HEK293 (cell line): Measurements from ENCODE around the gene ARID5A.

Source experiments
- GLI4 ChIP-seq: fragments of 450-650 bp; formaldehyde crosslinking; IDR thresholded peaks from 2 replicates; pipeline ENCODE4 v1.5.1; 2016; ENCODE audit warnings: missing biosample characterization, missing genetic modification characterization
- KLF1 ChIP-seq: fragments of 450-650 bp; formaldehyde crosslinking; IDR thresholded peaks from 2 replicates; pipeline ENCODE4 v1.5.1; 2016; ENCODE audit warnings: missing biosample characterization, missing genetic modification characterization
- KLF16 ChIP-seq: fragments of 450-650 bp; formaldehyde crosslinking; IDR thresholded peaks from 2 replicates; pipeline ENCODE4 v1.5.1; 2017; ENCODE audit warnings: missing biosample characterization, missing genetic modification characterization
- ZNF221 ChIP-seq: fragments of 450-650 bp; formaldehyde crosslinking; IDR thresholded peaks from 2 replicates; pipeline ENCODE4 v1.5.1; 2017; ENCODE audit warnings: missing biosample characterization, missing genetic modification characterization, borderline replicate concordance
- ZNF302 ChIP-seq: fragments of 450-650 bp; formaldehyde crosslinking; IDR thresholded peaks from 2 replicates; pipeline ENCODE4 v1.5.1; 2016; ENCODE audit warnings: missing biosample characterization, missing genetic modification characterization, low read depth
- ZNF707 ChIP-seq: fragments of 450-650 bp; formaldehyde crosslinking; IDR thresholded peaks from 2 replicates; pipeline ENCODE4 v1.5.1; 2016; ENCODE audit warnings: missing biosample characterization, missing genetic modification characterization
- ZNF792 ChIP-seq: fragments of 450-650 bp; formaldehyde crosslinking; IDR thresholded peaks from 2 replicates; pipeline ENCODE4 v1.5.1; 2016; ENCODE audit warnings: missing biosample characterization, missing genetic modification characterization
- TF ChIP-seq, protein P1 (sequence below): fragments of 450-650 bp; formaldehyde crosslinking; IDR thresholded peaks from 2 replicates; pipeline ENCODE4 v1.5.1; 2016; ENCODE audit warnings: missing biosample characterization, missing genetic modification characterization

DNA sequence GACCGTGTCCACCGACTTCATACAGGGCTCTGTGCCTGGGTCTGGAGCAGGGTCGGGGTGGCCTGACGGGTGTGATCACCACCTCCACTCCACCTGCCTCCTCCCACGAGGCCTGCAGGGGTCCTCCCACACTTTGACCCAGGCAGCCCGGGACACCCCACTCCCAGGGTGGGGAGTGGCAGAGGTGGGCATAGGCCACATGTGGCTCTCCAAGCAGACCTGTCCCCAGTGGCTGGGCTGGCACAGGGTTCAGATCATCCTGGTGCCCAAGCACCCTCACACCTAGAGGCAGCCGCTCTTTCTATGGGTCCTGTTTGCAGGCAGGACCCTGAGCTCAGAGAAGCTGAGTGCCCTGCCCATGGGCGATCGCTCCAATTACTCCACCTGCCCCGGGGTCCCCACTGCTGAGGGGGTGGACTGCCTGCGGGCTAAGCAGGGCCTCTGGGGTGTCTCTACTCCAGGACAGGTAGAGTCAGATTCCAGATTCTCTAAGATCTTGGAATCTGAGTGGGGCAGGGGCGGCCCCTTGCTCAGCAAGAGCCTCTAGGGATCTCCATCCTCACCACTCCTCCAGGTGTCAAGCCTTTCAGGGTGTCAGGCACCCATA is 32.8 kb upstream of the ARID5A start:
- TF ChIP-seq ZNF792 (tag by site-specific recombination) (no peak), ZNF221 (tag by site-specific recombination) (no peak), ZNF707 (tag by site-specific recombination) (no peak), KLF16 (no peak), ZNF302 (tag by site-specific recombination) (no peak), KLF1 (tag by site-specific recombination) (no peak), GLI4 (tag by site-specific recombination) (no peak)
- TF ChIP-seq, protein P1, sequence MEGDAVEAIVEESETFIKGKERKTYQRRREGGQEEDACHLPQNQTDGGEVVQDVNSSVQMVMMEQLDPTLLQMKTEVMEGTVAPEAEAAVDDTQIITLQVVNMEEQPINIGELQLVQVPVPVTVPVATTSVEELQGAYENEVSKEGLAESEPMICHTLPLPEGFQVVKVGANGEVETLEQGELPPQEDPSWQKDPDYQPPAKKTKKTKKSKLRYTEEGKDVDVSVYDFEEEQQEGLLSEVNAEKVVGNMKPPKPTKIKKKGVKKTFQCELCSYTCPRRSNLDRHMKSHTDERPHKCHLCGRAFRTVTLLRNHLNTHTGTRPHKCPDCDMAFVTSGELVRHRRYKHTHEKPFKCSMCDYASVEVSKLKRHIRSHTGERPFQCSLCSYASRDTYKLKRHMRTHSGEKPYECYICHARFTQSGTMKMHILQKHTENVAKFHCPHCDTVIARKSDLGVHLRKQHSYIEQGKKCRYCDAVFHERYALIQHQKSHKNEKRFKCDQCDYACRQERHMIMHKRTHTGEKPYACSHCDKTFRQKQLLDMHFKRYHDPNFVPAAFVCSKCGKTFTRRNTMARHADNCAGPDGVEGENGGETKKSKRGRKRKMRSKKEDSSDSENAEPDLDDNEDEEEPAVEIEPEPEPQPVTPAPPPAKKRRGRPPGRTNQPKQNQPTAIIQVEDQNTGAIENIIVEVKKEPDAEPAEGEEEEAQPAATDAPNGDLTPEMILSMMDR (tag by site-specific recombination) = no peak
